ENCODE measurements around the gene POLR3E.
"Not testable (repeated sequence)": the region's sequence is repeated elsewhere in the genome, so short reads cannot be mapped to it uniquely, and the experiment has no call there.

Gene POLR3E

GRCh38 chr16:22352140-22352539, 54.9 kb downstream of the POLR3E start:
- no peak overlapping the region for H3K4me3 ChIP-seq (ENCODE audit: low read length)
- no peak for DNase-seq (ENCODE audit: low read depth, low spot score)

GRCh38 chr16:22352723-22353122, 55.5 kb downstream of the POLR3E start:
- H3K4me3 ChIP-seq (ENCODE audit: low read length) = no peak overlapping the region
- no peak for DNase-seq (ENCODE audit: low read depth, low spot score)

GRCh38 chr16:22353191-22353919, 56.1 kb downstream of the POLR3E start:
- H3K4me3 ChIP-seq (ENCODE audit: low read length) = no peak overlapping the region
- no peak for DNase-seq (ENCODE audit: low read depth, low spot score)

- H3K4me3 ChIP-seq (ENCODE audit: low read length) = no peak overlapping the region
- no peak for DNase-seq (ENCODE audit: low read depth, low spot score)
Measured at GRCh38 chr16:22353933-22354541, 56.8 kb downstream of the POLR3E start.

GRCh38 chr16:22355487-22355908, 58.3 kb downstream of the POLR3E start:
- no peak overlapping the region for H3K4me3 ChIP-seq (ENCODE audit: low read length)
- DNase-seq (ENCODE audit: low read depth, low spot score) = no peak

- no peak for DNase-seq (ENCODE audit: low read depth, low spot score)
- H3K4me3 ChIP-seq (ENCODE audit: low read length) = no peak overlapping the region
Measured at GRCh38 chr16:22356930-22357634, 59.9 kb downstream of the POLR3E start.

- no peak for DNase-seq (ENCODE audit: low read depth, low spot score)
- H3K4me3 ChIP-seq (ENCODE audit: low read length) = no peak overlapping the region
Measured at GRCh38 chr16:22357635-22357971, 60.4 kb downstream of the POLR3E start.

- peak; percentile 51 for DNase-seq (ENCODE audit: low read depth, low spot score)
- H3K4me3 ChIP-seq (ENCODE audit: low read length) = no peak overlapping the region
Measured at GRCh38 chr16:22358000-22358399, 60.8 kb downstream of the POLR3E start.

- no peak overlapping the region for H3K4me3 ChIP-seq (ENCODE audit: low read length)
- no peak for DNase-seq (ENCODE audit: low read depth, low spot score)
Measured at GRCh38 chr16:22359679-22360078, 62.5 kb downstream of the POLR3E start.

- no peak overlapping the region for H3K4me3 ChIP-seq (ENCODE audit: low read length)
- DNase-seq (ENCODE audit: low read depth, low spot score) = no peak
Measured at GRCh38 chr16:22360963-22361659, 63.9 kb downstream of the POLR3E start.

GRCh38 chr16:22364241-22364640, 67.0 kb downstream of the POLR3E start:
- no peak for DNase-seq (ENCODE audit: low read depth, low spot score)
- H3K4me3 ChIP-seq (ENCODE audit: low read length) = no peak overlapping the region

GRCh38 chr16:22366371-22366770, 69.2 kb downstream of the POLR3E start:
- no peak for DNase-seq (ENCODE audit: low read depth, low spot score)
- no peak overlapping the region for H3K4me3 ChIP-seq (ENCODE audit: low read length)

- DNase-seq (ENCODE audit: low read depth, low spot score) = no peak
- no peak overlapping the region for H3K4me3 ChIP-seq (ENCODE audit: low read length)
Measured at GRCh38 chr16:22366889-22367288, 69.7 kb downstream of the POLR3E start.

GRCh38 chr16:22368200-22368826, 71.1 kb downstream of the POLR3E start:
- not testable (repeated sequence) for H3K4me3 ChIP-seq (ENCODE audit: low read length); DNase-seq (ENCODE audit: low read depth, low spot score)

GRCh38 chr16:22369221-22369811, 72.1 kb downstream of the POLR3E start:
- no peak overlapping the region for H3K4me3 ChIP-seq (ENCODE audit: low read length)
- peak; percentile 55 for DNase-seq (ENCODE audit: low read depth, low spot score)

- DNase-seq (ENCODE audit: low read depth, low spot score) = no peak
- H3K4me3 ChIP-seq (ENCODE audit: low read length) = no peak overlapping the region
Measured at GRCh38 chr16:22370038-22370820, 73.0 kb downstream of the POLR3E start.

- H3K4me3 ChIP-seq (ENCODE audit: low read length) = peak overlapping the region; percentile 78
- DNase-seq (ENCODE audit: low read depth, low spot score) = no peak
Measured at GRCh38 chr16:22372882-22373661, 75.9 kb downstream of the POLR3E start.

All from Jurkat, Clone E6-1 (cell line).